Naive B cell (primary cell): ENCODE results near the gene ZDHHC4. TPM values are rescaled to one million over a fixed set of nuclear protein-coding genes. Genes with fewer than 3 reads are reported as not detected.
"Not testable (repeated sequence)": the region's sequence is repeated elsewhere in the genome, so short reads cannot be mapped to it uniquely, and the experiment has no call there.

ENCODE experiments used
- ATAC-seq, 2 donors: fragments of 150-1000 bp; cut with Tn5 transposase; 2 replicates each; pipeline ENCODE4 v1.10.0; 2021; ENCODE audit warnings: low read depth in 2 of 2, mild to moderate bottlenecking in 2 of 2, moderate library complexity in 2 of 2
- DNase-seq: peaks from one replicate; pipeline ENCODE4 v3.0.0; 2022
- H3K27ac Mint-ChIP-seq, 6 donors: one replicate each; pipeline ENCODE4 v1.8.0; 2020 to 2022; ENCODE audit warnings: mild to moderate bottlenecking in 6 of 6, mixed read lengths in 6 of 6, moderate library complexity in 5 of 6, inconsistent platforms in 2 of 6
- H3K27me3 Mint-ChIP-seq, 3 donors: one replicate each; pipeline ENCODE4 v1.8.0; 2021 to 2022; ENCODE audit warnings: mixed read lengths in 3 of 3, mild to moderate bottlenecking in 1 of 3
- H3K36me3 Mint-ChIP-seq, 2 donors: one replicate each; pipeline ENCODE4 v1.8.0; 2020 to 2022; ENCODE audit warnings: mixed read lengths in 2 of 2, inconsistent platforms in 1 of 2, mild to moderate bottlenecking in 1 of 2
- H3K4me1 Mint-ChIP-seq, 3 donors: one replicate each; pipeline ENCODE4 v1.8.0; 2020 to 2022; ENCODE audit warnings: mixed read lengths in 3 of 3, inconsistent platforms in 1 of 3, mild to moderate bottlenecking in 1 of 3, moderate library complexity in 1 of 3
- H3K4me3 Mint-ChIP-seq, 8 donors: one replicate each; pipeline ENCODE4 v1.8.0; 2020 to 2022; ENCODE audit warnings: mild to moderate bottlenecking in 8 of 8, mixed read lengths in 8 of 8, moderate library complexity in 8 of 8, inconsistent platforms in 2 of 8
- H3K9me3 Mint-ChIP-seq, 7 donors: one replicate each; pipeline ENCODE4 v1.8.0; 2020 to 2022; ENCODE audit warnings: mixed read lengths in 7 of 7, mild to moderate bottlenecking in 5 of 7, inconsistent platforms in 2 of 7, moderate library complexity in 1 of 7
- polyA plus RNA-seq, 6 donors: library from polyadenylated mRNA; unstranded; fragments of 300-500 nt; fragmentation: Illumina TruSeq; gene quantifications; one replicate each; pipeline ENCODE4 v1.2.3, GENCODE V29; 2021; ENCODE audit warnings: low read depth in 6 of 6

ZDHHC4 gene
- polyA plus RNA-seq, 6 donors from 2014 or later = 77.9 to 97.7 (median 81.4) TPM

DNA sequence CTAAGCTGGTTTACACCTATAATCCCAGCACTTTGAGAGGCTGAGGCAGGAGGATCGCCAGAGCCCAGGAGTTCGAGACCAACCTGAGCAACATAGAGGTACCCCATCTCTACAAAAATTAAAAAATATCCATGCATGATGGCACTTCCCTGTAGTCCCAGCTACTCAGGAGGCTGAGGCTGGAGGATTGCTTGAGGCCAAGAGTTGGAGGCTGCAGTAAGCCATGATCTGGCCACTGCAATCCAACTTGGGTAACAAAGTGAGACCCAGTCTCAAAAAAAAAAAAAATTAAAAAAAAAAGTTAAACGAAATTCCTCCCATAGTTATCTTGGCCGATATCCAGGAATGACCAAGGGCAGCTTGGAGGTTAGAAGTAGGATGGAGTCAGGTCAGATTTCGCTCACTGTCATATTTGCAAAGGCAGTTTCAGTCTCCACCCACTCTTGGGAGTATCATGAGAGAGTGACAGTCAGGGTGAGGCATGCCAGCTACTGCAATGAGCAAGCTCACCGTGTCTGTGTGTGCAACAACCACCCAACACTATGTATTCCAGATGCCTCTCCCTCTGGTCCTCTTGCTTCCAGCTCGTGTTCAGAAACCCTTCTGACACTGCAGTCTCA lies 6.0 kb upstream of the ZDHHC4 start:
- Mint-ChIP-seq H3K9me3 (no peaks in the 10 kb centered on the region), H3K4me3 (no peak overlapping the region), H3K4me1 (peaks cover 0 to 2% (median 0%) of the 10 kb centered on the region in 3 donors), H3K27me3 (peaks cover 0 to 8% (median 4%) of the 10 kb centered on the region in 3 donors), H3K36me3 (no peaks in the 10 kb centered on the region), H3K27ac (no peak overlapping the region)
- ATAC-seq (no peak), DNase-seq (no peak)

DNA sequence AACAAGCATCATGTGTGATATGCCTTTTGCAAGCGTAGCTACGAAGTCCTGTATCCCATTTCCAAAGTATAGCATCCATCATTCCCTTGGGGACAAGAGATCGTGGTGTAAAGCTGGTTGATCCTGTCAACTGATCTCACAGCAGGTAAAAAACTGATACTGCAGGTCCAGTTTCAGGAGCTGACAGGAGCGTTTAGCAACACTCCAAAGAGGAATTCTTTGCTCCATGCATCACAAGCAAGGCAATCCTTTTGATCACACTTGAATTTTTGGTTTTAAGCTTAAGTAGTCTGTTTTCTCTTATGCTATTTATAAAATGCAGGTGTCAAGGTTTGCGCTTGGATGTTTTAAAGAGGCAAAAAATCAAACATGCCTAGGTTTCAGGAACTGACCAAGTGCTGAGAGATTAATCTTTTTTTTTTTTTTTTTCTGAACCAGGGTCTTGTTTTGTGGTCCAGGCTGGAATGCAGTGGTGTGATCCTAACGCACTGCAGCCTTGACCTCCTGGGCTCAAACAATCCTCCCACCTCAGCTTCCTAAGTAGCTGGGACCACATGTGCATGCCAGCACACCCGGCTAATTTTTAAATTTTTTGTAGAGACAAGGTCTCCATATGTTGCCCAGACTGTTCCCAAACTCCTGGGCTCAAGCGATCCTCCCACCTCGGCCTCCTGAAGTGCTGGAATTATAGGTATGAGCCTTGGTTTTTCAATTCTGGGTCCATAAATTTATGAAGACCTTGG lies 1.8 kb upstream of the ZDHHC4 start:
- H3K4me3 Mint-ChIP-seq = peak overlapping the region in 5 of 8 donors; percentile 36 to 90 (median 70)
- DNase-seq = no peak
- H3K27me3 Mint-ChIP-seq = peaks cover 0 to 8% (median 4%) of the 10 kb centered on the region in 3 donors
- peaks cover 7 to 22% (median 15%) of the 10 kb centered on the region in 3 donors for H3K4me1 Mint-ChIP-seq
- H3K36me3 Mint-ChIP-seq = peaks cover 0 to 2% of the 10 kb centered on the region in 2 donors
- H3K27ac Mint-ChIP-seq = peak overlapping the region in 2 of 6 donors; percentile 18 to 49
- no peaks in the 10 kb centered on the region for H3K9me3 Mint-ChIP-seq
- no peak for ATAC-seq

DNA sequence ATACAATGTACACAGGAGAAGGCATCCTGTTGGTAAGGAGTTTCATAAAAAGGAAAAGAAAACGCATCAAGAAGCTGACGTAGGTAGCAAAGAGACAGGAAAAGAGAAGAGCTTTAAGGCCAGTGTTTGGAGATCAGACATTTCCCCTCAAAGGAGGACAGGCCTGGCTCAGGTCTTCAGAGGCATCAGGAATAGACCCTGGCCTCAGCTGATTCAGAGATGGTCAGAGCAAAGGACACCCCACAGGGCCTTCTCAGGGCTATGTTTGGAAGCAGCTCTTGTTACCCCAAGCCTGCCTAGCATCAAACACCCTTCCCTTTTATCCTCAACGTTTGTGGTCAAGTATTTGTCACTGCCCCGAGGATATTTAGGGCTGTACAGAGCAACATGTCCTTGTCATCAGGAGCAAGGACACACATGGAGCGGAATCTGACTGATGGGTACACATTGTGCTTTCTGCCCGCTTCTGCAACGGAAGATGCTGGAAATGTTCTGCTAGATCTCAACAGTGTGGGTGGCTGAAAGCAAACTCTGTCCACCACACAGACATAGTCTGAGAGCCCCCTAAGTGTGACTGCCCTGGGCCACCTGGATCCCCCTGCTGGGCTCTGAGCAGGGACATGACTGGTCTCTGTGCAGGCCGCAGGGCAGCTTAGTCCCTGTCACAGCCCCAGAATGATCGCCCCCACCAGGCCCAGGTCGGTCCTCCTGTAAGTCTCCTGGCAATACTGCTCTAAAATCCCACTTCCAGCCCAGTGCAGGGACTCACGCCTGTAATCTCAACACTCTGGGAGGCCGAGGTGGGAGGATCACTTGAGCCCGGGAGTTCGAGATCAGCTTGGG lies 1.0 kb upstream of the ZDHHC4 start:
- Mint-ChIP-seq H3K27ac (peak overlapping the region in 5 of 6 donors; percentile 59 to 94 (median 85)), H3K9me3 (no peaks in the 10 kb centered on the region)

DNA sequence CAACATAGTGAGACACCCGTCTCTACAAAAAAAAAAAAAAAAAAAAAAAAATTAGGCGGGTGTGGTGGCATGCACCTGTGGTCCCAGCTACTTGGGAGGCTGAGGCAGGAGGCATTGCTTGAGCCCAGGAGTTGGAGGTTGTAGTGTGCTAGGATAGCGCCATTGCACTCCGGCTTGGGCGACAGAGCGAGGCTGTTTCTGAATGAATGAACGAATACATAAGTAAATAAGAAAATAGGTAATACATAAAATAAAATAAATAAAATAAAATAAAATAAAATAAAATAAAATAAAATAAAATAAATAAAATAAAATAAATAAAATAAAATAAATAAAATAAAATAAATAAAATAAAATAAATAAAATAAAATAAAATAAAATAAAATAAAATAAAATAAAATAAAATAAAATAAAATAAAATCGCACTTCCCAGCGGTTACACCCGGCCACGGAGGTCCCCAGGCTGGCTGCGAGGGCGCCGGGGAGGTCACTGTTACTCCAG lies 336 bp upstream of the ZDHHC4 start:
- H3K9me3 Mint-ChIP-seq, DNase-seq, H3K27me3 Mint-ChIP-seq: not testable (repeated sequence)
- peak overlapping the region in 3 of 6 donors; percentile 60 to 98 (median 94) for H3K27ac Mint-ChIP-seq
- peak; percentile 18 to 20 for ATAC-seq
- H3K4me1 Mint-ChIP-seq = peaks cover 12 to 34% (median 24%) of the 10 kb centered on the region in 3 donors
- H3K4me3 Mint-ChIP-seq = peak overlapping the region; percentile 88 to 97 (median 93)
- peaks cover 0 to 17% of the 10 kb centered on the region in 2 donors for H3K36me3 Mint-ChIP-seq

More for the DNA sequence above, 1.0 kb upstream of the ZDHHC4 start:
- peaks cover 7 to 27% (median 21%) of the 10 kb centered on the region in 3 donors for H3K4me1 Mint-ChIP-seq
- peaks cover 0 to 10% of the 10 kb centered on the region in 2 donors for H3K36me3 Mint-ChIP-seq
- ATAC-seq (no peak), DNase-seq (no peak)
- H3K27me3 Mint-ChIP-seq = peaks cover 0 to 8% (median 4%) of the 10 kb centered on the region in 3 donors
- H3K4me3 Mint-ChIP-seq = peak overlapping the region in 7 of 8 donors; percentile 23 to 91 (median 70)

DNA sequence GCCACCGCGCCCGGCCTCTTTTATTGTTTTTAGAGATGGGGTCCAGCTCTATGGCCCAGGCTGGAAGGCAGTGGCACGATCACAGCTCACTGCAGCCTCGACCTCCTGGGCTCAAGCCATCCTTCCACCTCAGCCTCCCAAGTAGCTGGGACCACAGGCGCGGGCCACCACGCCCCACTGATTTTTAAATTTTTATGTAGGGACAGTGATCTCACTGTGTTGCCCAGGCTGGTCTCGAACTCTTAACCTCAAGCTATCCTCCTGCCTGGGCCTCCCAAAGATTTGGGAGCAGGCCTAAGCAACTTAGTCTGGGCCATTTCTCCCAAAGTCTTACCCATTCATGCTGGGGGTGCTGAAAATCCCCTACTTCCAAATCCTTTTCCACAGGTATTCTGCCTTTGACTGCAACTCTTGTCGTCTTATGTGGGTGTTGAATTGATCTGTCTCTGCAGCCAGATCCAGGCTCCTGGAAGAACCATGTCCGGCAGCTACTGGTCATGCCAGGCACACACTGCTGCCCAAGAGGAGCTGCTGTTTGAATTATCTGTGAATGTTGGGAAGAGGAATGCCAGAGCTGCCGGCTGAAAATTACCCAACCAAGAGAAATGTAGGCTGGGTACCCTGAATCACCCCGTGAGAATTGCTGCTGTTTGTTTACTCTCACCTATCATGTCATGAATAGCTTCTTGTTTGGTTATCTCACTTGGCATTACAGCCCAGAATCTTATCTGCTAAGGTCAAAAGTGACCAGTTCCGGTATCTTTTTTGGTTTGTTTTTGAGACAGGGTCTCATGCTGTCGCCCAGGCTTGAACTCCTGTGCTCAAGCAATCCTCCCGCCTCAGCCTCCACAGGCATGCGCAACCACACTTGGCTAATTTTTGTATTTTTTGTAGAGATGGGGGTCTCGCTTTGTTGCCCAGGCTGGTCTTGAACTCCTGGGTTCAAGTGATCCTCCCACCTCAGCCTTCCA lies 1.1 kb downstream of the ZDHHC4 start:
- Mint-ChIP-seq H3K9me3 (no peaks in the 10 kb centered on the region), H3K4me1 (peaks cover 12 to 39% (median 24%) of the 10 kb centered on the region in 3 donors), H3K27ac (peak overlapping the region; percentile 51 to 99 (median 93)), H3K27me3 (no peaks in the 10 kb centered on the region), H3K36me3 (peaks cover 0 to 21% of the 10 kb centered on the region in 2 donors), H3K4me3 (peak overlapping the region; percentile 88 to 97 (median 93))
- DNase-seq (no peak), ATAC-seq (no peak)

DNA sequence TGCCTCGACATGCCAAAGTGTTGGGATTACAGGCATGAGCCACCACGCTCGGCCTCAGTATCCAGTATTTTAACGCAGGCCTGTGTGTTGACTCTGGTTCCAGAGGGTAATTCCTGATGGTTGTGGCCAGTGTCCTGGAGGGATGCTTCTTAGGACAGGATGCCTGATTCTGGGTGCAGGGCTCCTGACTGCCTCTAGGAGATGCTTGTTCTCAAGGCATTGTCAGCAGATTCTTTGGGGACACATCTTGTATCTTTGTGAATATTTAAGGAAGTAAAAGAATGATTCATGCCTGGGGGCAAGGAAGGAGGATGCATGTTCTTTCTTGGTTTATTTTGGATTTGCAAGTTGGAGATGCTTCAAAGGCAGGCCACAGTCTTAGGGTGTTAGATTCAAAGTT lies 2.2 kb downstream of the ZDHHC4 start:
- peak overlapping the region in 6 of 8 donors; percentile 12 to 92 (median 86) for H3K4me3 Mint-ChIP-seq
- H3K27ac Mint-ChIP-seq = peak overlapping the region in 3 of 6 donors; percentile 44 to 94 (median 78)

DNA sequence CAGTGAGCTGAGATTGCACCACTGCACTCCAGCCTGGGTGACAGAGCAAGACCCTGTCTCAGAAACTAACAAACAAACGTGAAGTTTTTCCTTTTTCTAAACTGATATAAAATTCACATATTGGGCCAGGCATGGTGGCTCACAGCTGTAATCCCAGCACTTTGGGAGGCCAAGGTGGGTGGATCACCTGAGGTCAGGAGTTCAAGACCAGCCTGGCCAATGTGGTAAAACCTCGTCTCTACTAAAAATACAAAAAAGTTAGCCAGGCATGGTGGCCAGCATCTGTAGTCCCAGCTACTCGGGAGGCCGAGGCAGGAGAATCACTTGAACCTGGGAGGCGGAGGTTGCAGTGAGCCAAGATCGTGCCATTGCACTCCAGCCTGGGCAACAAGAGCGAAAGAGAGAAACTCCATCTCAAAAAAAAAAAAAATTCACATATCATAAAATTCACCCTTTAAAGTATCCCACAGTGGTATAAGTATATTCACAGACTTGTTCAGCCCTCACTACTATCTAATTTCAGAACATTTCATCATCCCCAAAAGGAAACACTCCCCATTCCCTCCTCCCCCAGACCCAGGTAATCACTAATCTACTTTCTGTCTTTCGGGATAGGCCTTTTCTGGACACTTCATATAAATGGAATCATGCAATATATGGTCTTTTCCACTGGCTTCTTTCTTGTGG lies 8.6 kb downstream of the ZDHHC4 start:
- H3K27ac Mint-ChIP-seq, ATAC-seq, DNase-seq, H3K27me3 Mint-ChIP-seq, H3K9me3 Mint-ChIP-seq: not testable (repeated sequence)
- Mint-ChIP-seq H3K4me3 (peak overlapping the region in 2 of 8 donors; percentile 11 to 23), H3K4me1 (peaks cover 19 to 28% (median 21%) of the 10 kb centered on the region in 3 donors), H3K36me3 (peaks cover 6 to 19% of the 10 kb centered on the region in 2 donors)

More for the DNA sequence above, 2.2 kb downstream of the ZDHHC4 start:
- ATAC-seq (no peak), DNase-seq (no peak)
- Mint-ChIP-seq H3K36me3 (peaks cover 0 to 21% of the 10 kb centered on the region in 2 donors), H3K4me1 (peaks cover 12 to 38% (median 24%) of the 10 kb centered on the region in 3 donors), H3K9me3 (no peaks in the 10 kb centered on the region), H3K27me3 (no peaks in the 10 kb centered on the region)

DNA sequence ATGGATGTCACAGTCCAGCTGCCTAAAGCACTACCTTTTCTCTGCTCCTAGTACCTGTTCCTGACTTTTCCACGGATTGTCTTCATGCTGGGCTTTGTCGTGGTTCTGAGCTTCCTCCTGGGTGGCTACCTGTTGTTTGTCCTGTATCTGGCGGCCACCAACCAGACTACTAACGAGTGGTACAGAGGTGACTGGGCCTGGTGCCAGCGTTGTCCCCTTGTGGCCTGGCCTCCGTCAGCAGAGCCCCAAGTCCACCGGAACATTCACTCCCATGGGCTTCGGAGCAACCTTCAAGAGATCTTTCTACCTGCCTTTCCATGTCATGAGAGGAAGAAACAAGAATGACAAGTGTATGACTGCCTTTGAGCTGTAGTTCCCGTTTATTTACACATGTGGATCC lies 11.3 kb downstream of the ZDHHC4 start:
- no peak for DNase-seq
- Mint-ChIP-seq H3K4me3 (peak overlapping the region in 6 of 8 donors; percentile 35 to 87 (median 62)), H3K27ac (peak overlapping the region in 5 of 6 donors; percentile 47 to 95 (median 60)), H3K9me3 (no peaks in the 10 kb centered on the region), H3K27me3 (no peaks in the 10 kb centered on the region), H3K4me1 (peaks cover 15 to 18% (median 15%) of the 10 kb centered on the region in 3 donors), H3K36me3 (peaks cover 5 to 6% of the 10 kb centered on the region in 2 donors)
- no peak for ATAC-seq

DNA sequence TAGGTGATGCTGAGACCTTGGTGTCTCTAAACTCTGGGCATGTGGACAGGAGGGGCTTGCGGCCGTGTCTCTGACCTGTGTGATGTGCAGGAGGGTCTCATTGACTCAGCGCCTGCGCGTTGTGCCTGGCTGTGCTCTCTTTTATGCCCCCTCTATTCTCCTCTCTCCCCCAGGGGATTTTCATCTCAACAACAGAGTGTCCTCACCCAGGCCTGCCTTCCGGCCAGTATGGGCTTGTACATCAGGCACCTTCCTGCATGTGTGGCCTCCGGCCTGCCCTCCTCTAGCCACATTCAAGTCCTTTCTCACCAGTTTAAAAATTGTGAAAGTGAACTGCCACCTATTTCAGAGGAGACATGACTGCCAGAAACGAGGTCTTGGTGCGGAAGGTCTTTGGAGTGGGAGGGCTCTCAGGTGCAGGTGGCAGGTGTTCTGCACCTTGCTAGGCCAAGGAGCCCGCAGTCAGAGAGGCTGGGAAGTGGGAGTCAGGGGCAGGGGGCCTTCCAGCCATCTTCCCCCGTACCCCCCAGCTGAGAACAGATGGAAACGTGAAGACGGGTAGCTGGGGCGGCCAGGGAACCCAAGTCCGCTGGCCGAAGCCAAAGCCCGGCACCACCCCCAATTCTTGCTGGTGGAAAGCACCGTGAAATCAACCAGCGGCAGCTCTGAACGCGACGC lies 12.0 kb downstream of the ZDHHC4 start:
- Mint-ChIP-seq H3K27me3 (no peaks in the 10 kb centered on the region), H3K9me3 (no peaks in the 10 kb centered on the region), H3K4me1 (peaks cover 15 to 22% (median 15%) of the 10 kb centered on the region in 3 donors), H3K36me3 (peaks cover 5 to 6% of the 10 kb centered on the region in 2 donors), H3K4me3 (peak overlapping the region; percentile 63 to 87 (median 80)), H3K27ac (peak overlapping the region in 5 of 6 donors; percentile 80 to 98 (median 96))
- DNase-seq = no peak
- ATAC-seq = no peak

DNA sequence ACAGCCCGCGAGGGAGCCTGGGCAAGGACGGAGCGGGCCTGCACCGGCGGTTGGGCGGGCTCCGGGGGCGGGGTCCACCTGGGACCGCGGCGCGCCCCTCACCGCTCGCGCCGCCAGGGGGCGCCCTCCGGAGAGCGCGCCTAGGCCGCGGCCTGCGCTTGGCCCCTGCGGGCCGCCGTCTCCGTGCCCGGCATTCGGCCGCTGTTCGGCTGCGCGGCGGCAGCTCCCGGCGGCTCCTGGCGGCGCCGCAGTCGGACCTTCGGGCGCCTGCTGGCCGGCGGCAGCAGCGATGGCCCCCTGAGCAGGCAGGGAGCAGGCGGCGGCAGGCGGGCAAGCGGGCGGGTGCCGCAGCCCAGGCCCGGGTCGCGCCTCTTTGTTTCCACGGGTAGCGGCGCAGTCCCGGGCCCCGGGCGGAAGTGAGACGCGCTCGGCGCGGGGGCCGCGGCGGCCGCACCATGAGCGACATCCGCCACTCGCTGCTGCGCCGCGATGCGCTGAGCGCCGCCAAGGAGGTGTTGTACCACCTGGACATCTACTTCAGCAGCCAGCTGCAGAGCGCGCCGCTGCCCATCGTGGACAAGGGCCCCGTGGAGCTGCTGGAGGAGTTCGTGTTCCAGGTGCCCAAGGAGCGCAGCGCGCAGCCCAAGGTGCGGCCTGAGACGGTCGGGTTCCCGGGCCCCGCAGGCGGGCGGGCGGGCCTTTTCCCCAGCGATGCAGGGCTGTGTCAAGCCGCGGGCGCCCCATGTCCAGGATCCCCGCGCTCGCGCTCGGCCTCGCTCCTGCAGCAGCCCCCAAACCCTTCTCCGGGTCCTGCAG lies 12.8 kb downstream of the ZDHHC4 start, which contains the start of gene INTS15:
Gene INTS15, plus strand, starts transcription at position 193 of the 816 bp plus-strand sequence. Its CDS starts 263 bp downstream, at position 456.
- peaks cover 15 to 22% (median 15%) of the 10 kb centered on the region in 3 donors for H3K4me1 Mint-ChIP-seq
- peak; percentile 86 to 87 for ATAC-seq
- H3K27me3 Mint-ChIP-seq = no peaks in the 10 kb centered on the region
- peak within 1 kb of the TSS; percentile 85 to 97 (median 88) for H3K4me3 Mint-ChIP-seq
- peak; percentile 89 for DNase-seq
- H3K9me3 Mint-ChIP-seq = no peaks in the 10 kb centered on the region
- H3K27ac Mint-ChIP-seq = peak within 1 kb of the TSS; percentile 90 to 98 (median 95)
- peaks cover 2% of the 10 kb centered on the region in 2 donors for H3K36me3 Mint-ChIP-seq
